Measurements from ENCODE around the gene PVR. TPM values are rescaled to one million over a fixed set of nuclear protein-coding genes. Genes with fewer than 3 reads are reported as not detected.

Gene PVR
- total RNA-seq, 1 donor from 2014 or later: 26.0 TPM

DNA sequence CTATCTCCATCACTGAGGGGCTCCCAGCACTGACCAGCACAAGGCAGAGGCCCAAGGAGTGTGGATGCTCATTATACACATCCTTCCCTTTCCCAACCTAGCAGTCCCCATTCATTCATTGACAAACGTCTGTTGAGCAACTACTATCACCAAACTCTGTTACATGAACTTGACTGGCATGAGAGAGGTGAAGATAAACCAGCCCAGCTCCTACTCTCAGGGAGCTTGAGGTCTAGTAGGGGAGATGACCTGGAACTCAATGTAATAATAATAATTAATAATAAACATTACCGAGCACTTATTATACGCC, 46.4 kb downstream of the PVR start:
- no peak for DNase-seq (ENCODE audit: extremely low spot score in 2 of 2)
- Histone ChIP-seq H3K4me3 (no peak overlapping the region), H3K27me3 (no peaks in the 10 kb centered on the region), H3K36me3 (no peaks in the 10 kb centered on the region), H3K27ac (no peak overlapping the region), H3K4me1 (peaks cover 11% of the 10 kb centered on the region), H3K9me3 (no peaks in the 10 kb centered on the region)
- TF ChIP-seq, protein P1, sequence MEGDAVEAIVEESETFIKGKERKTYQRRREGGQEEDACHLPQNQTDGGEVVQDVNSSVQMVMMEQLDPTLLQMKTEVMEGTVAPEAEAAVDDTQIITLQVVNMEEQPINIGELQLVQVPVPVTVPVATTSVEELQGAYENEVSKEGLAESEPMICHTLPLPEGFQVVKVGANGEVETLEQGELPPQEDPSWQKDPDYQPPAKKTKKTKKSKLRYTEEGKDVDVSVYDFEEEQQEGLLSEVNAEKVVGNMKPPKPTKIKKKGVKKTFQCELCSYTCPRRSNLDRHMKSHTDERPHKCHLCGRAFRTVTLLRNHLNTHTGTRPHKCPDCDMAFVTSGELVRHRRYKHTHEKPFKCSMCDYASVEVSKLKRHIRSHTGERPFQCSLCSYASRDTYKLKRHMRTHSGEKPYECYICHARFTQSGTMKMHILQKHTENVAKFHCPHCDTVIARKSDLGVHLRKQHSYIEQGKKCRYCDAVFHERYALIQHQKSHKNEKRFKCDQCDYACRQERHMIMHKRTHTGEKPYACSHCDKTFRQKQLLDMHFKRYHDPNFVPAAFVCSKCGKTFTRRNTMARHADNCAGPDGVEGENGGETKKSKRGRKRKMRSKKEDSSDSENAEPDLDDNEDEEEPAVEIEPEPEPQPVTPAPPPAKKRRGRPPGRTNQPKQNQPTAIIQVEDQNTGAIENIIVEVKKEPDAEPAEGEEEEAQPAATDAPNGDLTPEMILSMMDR (IDR thresholded peaks at IDR 0.05): no peak
- TF ChIP-seq POLR2A (IDR thresholded peaks at IDR 0.05): no peak
- intact Hi-C loops (cut with DNase I): no loop called here

DNA sequence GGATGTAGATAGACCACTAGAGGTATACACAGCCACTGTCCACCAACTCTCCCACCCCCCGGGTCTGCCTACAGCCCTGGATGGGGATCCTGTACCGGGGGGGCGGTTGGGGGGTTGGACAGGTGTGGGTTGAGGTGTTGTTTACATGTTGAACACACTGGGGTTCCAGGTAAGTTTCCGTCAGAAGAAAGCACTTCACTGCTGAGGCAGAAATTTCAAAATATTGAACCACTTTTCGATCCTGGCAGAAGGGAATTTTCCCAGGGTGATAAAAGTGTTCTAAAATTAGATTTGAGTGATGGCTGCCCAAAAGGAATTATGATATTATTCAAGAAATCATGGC, 48.6 kb downstream of the PVR start:
- H3K9me3 ChIP-seq: no peaks in the 10 kb centered on the region
- H3K27ac ChIP-seq: peak overlapping the region; percentile 56
- no peaks in the 10 kb centered on the region for H3K27me3 ChIP-seq
- intact Hi-C loops (cut with DNase I): no loop called here
- peaks cover 11% of the 10 kb centered on the region for H3K4me1 ChIP-seq
- TF ChIP-seq, protein P1 (IDR thresholded peaks at IDR 0.05): no peak
- TF ChIP-seq POLR2AphosphoS5 (IDR thresholded peaks at IDR 0.05; ENCODE audit: insufficient read depth in 1 of 2, low read depth in 1 of 2) (no peak), POLR2A (IDR thresholded peaks at IDR 0.05) (no peak)
- no peak overlapping the region for H3K4me3 ChIP-seq
- DNase-seq (ENCODE audit: extremely low spot score in 2 of 2): no peak
- no peaks in the 10 kb centered on the region for H3K36me3 ChIP-seq

DNA sequence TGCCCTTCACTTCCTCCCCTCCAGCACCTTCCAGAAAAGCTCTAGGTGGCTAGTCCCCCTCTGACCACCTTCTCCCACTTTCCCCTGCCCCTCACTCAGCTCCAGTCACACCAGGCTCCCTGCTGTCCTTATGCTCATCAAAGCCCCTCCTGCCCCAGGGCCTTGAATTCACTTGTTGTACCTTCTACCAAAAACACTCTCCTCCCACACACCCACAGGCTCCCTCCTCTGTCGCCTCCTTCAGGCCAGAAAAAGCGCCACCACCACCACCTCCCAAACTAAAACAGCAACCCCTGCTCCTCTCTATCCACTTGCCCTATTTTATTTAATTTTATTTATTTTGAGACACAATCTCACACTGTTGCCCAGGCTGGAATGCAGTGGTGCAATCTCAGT, 50.5 kb downstream of the PVR start:
- TF ChIP-seq POLR2AphosphoS5 (IDR thresholded peaks at IDR 0.05; ENCODE audit: insufficient read depth in 1 of 2, low read depth in 1 of 2) (no peak), POLR2A (IDR thresholded peaks at IDR 0.05) (no peak)
- TF ChIP-seq, protein P1 (IDR thresholded peaks at IDR 0.05): no peak
- H3K4me1 ChIP-seq: peaks cover 11% of the 10 kb centered on the region
- H3K4me3 ChIP-seq: no peak overlapping the region
- H3K36me3 ChIP-seq: no peaks in the 10 kb centered on the region
- no peak for DNase-seq (ENCODE audit: extremely low spot score in 2 of 2)
- no peak overlapping the region for H3K27ac ChIP-seq
- H3K9me3 ChIP-seq: no peaks in the 10 kb centered on the region
- H3K27me3 ChIP-seq: no peaks in the 10 kb centered on the region
- intact Hi-C loops (cut with DNase I): no loop called here

DNA sequence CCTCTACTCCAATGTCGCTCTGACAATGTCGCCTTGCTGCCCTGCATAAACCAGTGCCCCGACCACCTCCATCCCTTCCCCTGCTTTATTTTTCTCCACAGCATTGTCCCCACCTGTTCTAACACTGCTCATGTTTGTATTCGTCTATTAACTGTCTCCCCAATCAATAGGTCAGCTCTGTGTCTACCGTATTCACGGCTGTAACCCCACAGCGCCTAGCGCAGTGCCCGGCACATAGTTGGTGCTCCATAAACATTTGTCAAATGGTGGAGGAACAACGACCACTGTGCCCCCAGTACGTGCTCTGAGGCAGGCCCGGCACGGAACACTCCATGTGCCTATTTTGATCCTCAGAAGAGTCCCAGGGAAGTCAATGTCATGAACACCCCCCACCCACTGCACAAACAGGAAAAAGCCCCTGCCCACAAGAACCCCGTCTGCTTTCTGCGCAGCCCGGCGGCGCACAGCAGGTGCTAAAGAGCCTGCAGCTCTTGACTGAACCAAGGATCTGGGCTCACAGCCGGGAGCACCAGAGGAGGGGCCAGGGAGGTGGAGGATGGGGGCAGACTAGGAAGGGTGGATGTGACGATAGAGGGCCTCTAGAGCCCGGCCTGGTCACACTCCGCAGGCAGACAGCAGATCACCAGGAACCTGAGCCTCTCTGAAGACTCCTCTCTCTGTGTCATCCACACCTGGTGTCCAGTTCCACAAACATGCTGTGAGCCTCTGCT, 53.4 kb downstream of the PVR start:
- no peak overlapping the region for H3K4me3 ChIP-seq
- H3K9me3 ChIP-seq: no peaks in the 10 kb centered on the region
- no peaks in the 10 kb centered on the region for H3K36me3 ChIP-seq
- DNase-seq (ENCODE audit: extremely low spot score in 2 of 2): no peak
- no peak overlapping the region for H3K27ac ChIP-seq
- intact Hi-C loops (cut with DNase I): no loop called here
- TF ChIP-seq, protein P1 (IDR thresholded peaks at IDR 0.05): no peak
- no peak for TF ChIP-seq POLR2A (IDR thresholded peaks at IDR 0.05)
- H3K27me3 ChIP-seq: no peaks in the 10 kb centered on the region
- H3K4me1 ChIP-seq: peaks cover 5% of the 10 kb centered on the region

DNA sequence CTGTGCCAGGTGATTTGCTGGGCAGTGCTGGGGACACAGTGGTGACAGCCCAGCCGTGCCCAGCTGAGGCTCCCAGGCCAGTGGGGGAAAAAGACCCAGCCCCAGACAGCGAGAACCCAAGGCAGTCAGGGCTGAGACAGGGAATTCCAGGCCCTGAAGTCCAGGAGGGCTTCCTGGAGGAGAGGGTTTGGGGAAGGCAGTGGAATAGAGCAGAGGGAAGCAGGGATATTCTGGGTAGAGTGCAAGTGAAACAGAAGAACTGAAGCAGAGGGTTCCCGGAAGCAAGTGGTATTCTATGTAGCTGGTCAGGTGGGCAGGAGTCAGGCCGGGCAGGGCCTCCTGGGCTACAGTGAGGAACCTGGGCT, 53.9 kb downstream of the PVR start:
- H3K4me1 ChIP-seq: no peaks in the 10 kb centered on the region
- no peaks in the 10 kb centered on the region for H3K27me3 ChIP-seq
- intact Hi-C loops (cut with DNase I): no loop called here
- no peaks in the 10 kb centered on the region for H3K36me3 ChIP-seq
- DNase-seq (ENCODE audit: extremely low spot score in 2 of 2): no peak
- no peak overlapping the region for H3K4me3 ChIP-seq
- no peak overlapping the region for H3K27ac ChIP-seq
- no peaks in the 10 kb centered on the region for H3K9me3 ChIP-seq
- TF ChIP-seq, protein P1 (IDR thresholded peaks at IDR 0.05): no peak
- no peak for TF ChIP-seq POLR2AphosphoS5 (IDR thresholded peaks at IDR 0.05; ENCODE audit: insufficient read depth in 1 of 2, low read depth in 1 of 2)
- TF ChIP-seq POLR2A (IDR thresholded peaks at IDR 0.05): no peak
